NCI-H2171 treated with DMSO at 0.1 percent for 48 hours (cell line): ENCODE data around the gene KIAA0040.
A peak's percentile ranks its signal among the peaks of the same experiment; 100 is the strongest.

Experiments
- DNase-seq: peaks from one replicate; lab custom pipeline; 2025; lab: John Stamatoyannopoulos, UW

KIAA0040 gene

GRCh38 chr1:175192630-175193526 is at the start of gene KIAA0040:
KIAA0040 (minus strand) TSS chr1:175192776; CDS start chr1:175161013, 31,763 bp downstream.
- peak; percentile 71 for DNase-seq

- DNase-seq: no peak
Observed at GRCh38 chr1:175237389-175237788, 44.8 kb upstream of the KIAA0040 start.

GRCh38 chr1:175234639-175235038 is 42.1 kb upstream of the KIAA0040 start:
- DNase-seq: no peak

- DNase-seq: no peak
Observed at GRCh38 chr1:175232335-175232734, 39.8 kb upstream of the KIAA0040 start.

GRCh38 chr1:175225805-175226129 is 33.2 kb upstream of the KIAA0040 start:
- no peak for DNase-seq

GRCh38 chr1:175222296-175222938 is 29.8 kb upstream of the KIAA0040 start:
- DNase-seq: no peak

GRCh38 chr1:175221557-175222175 is 29.1 kb upstream of the KIAA0040 start:
- no peak for DNase-seq

- no peak for DNase-seq
Observed at GRCh38 chr1:175220853-175221556, 28.4 kb upstream of the KIAA0040 start.

GRCh38 chr1:175219774-175220173 is 27.2 kb upstream of the KIAA0040 start:
- DNase-seq: no peak

GRCh38 chr1:175218786-175219434 is 26.3 kb upstream of the KIAA0040 start:
- no peak for DNase-seq

GRCh38 chr1:175217721-175218531 is 25.4 kb upstream of the KIAA0040 start:
- DNase-seq: peak; percentile 67

- DNase-seq: no peak
Observed at GRCh38 chr1:175216444-175216843, 23.9 kb upstream of the KIAA0040 start.

GRCh38 chr1:175211656-175212055 is 19.1 kb upstream of the KIAA0040 start:
- no peak for DNase-seq

GRCh38 chr1:175210744-175211143 is 18.2 kb upstream of the KIAA0040 start:
- no peak for DNase-seq

GRCh38 chr1:175209493-175209921 is 16.9 kb upstream of the KIAA0040 start:
- no peak for DNase-seq

- DNase-seq: no peak
Observed at GRCh38 chr1:175208773-175209492, 16.4 kb upstream of the KIAA0040 start.

- peak; percentile 36 for DNase-seq
Observed at GRCh38 chr1:175207971-175208370, 15.4 kb upstream of the KIAA0040 start.

GRCh38 chr1:175206687-175207086 is 14.1 kb upstream of the KIAA0040 start:
- no peak for DNase-seq

- DNase-seq: no peak
Observed at GRCh38 chr1:175204330-175204729, 11.8 kb upstream of the KIAA0040 start.

- DNase-seq: no peak
Observed at GRCh38 chr1:175203570-175204068, 11.0 kb upstream of the KIAA0040 start.
